Astrocyte (in vitro differentiated cells and primary cell): ENCODE measurements around the gene FRMPD2. TPM values are rescaled to one million over a fixed set of nuclear protein-coding genes. Genes with fewer than 3 reads are reported as not detected.

Experiments
- DNase-seq: peaks from one replicate; pipeline ENCODE4 v3.0.0-alpha.2; 2010; ENCODE audit warnings: low read depth
- FAIRE-seq: peaks from 2 replicates; lab custom pipeline; 2011; peaks lifted over from hg19 to GRCh38; lab: Jason Lieb, UNC
- H2AFZ ChIP-seq: 2 replicates; pipeline ENCODE4 v1.6.0; 2012; ENCODE audit warnings: low read depth, low read length, inconsistent platforms
- H3K27ac ChIP-seq: 2 replicates; pipeline ENCODE4 v1.5.1; 2011; ENCODE audit warnings: low read depth, low read length, inconsistent platforms
- H3K27me3 ChIP-seq: 2 replicates; pipeline ENCODE4 v1.6.0; 2011; ENCODE audit warnings: low read length, inconsistent platforms; ENCODE audit not compliant: insufficient read depth
- H3K36me3 ChIP-seq: 2 replicates; pipeline ENCODE4 v1.5.1; 2011; ENCODE audit warnings: low read length, inconsistent platforms; ENCODE audit not compliant: insufficient read depth
- H3K4me1 ChIP-seq: 2 replicates; pipeline ENCODE4 v1.5.1; 2011; ENCODE audit warnings: low read length, inconsistent platforms; ENCODE audit not compliant: insufficient read depth
- H3K4me2 ChIP-seq: 2 replicates; pipeline ENCODE4 v1.6.0; 2012; ENCODE audit warnings: low read length, inconsistent platforms
- H3K4me3 ChIP-seq: 2 replicates; pipeline ENCODE4 v1.5.1; 2011; ENCODE audit warnings: low read depth, mild to moderate bottlenecking, low read length, inconsistent platforms; ENCODE audit not compliant: insufficient read depth
- H3K79me2 ChIP-seq: 2 replicates; pipeline ENCODE4 v1.6.0; 2012; ENCODE audit warnings: mild to moderate bottlenecking, low read length, inconsistent platforms; ENCODE audit not compliant: insufficient read depth
- H3K9ac ChIP-seq: 2 replicates; pipeline ENCODE4 v1.6.0; 2012; ENCODE audit warnings: mild to moderate bottlenecking, low read length, inconsistent platforms
- H3K9me3 ChIP-seq: 2 replicates; pipeline ENCODE4 v1.5.1; 2012; ENCODE audit warnings: low read depth, mild to moderate bottlenecking, low read length, inconsistent platforms; ENCODE audit not compliant: insufficient read depth
- H4K20me1 ChIP-seq: 2 replicates; pipeline ENCODE4 v1.6.0; 2012; ENCODE audit warnings: low read length, inconsistent platforms; ENCODE audit not compliant: insufficient read depth
- H3K27ac Mint-ChIP-seq: one replicate; pipeline ENCODE4 v1.8.0; 2021; ENCODE audit warnings: mild to moderate bottlenecking, mixed read lengths; ENCODE audit not compliant: unreplicated experiment
- H3K27me3 Mint-ChIP-seq: one replicate; pipeline ENCODE4 v1.8.0; 2021; ENCODE audit warnings: low read depth, mixed read lengths; ENCODE audit not compliant: unreplicated experiment
- H3K36me3 Mint-ChIP-seq: one replicate; pipeline ENCODE4 v1.8.0; 2021; ENCODE audit warnings: low read depth, mixed read lengths; ENCODE audit not compliant: unreplicated experiment
- H3K4me1 Mint-ChIP-seq: one replicate; pipeline ENCODE4 v1.8.0; 2021; ENCODE audit warnings: low read depth, mixed read lengths; ENCODE audit not compliant: unreplicated experiment
- H3K4me3 Mint-ChIP-seq: one replicate; pipeline ENCODE4 v1.8.0; 2021; ENCODE audit warnings: mild to moderate bottlenecking, moderate library complexity, mixed read lengths; ENCODE audit not compliant: unreplicated experiment
- H3K9me3 Mint-ChIP-seq: one replicate; pipeline ENCODE4 v1.8.0; 2021; ENCODE audit warnings: mild to moderate bottlenecking, mixed read lengths; ENCODE audit not compliant: unreplicated experiment
- EZH2 ChIP-seq: IDR thresholded peaks from 2 replicates; pipeline ENCODE4 v1.6.1; 2012; ENCODE audit warnings: mild to moderate bottlenecking, low read length, inconsistent platforms; ENCODE audit not compliant: insufficient read depth
- total RNA-seq: library from RNA; stranded (reverse); gene quantifications from 2 replicates; pipeline ENCODE4 v1.2.1, GENCODE V29; 2021
- TF ChIP-seq, protein P1 (sequence below): IDR thresholded peaks from 2 replicates; pipeline ENCODE4 v1.5.1; 2011; ENCODE audit warnings: low read depth, mild to moderate bottlenecking, inconsistent platforms, low read length, moderate library complexity; ENCODE audit not compliant: insufficient read depth

FRMPD2 gene
- total RNA-seq, 1 donor from 2014 or later, result 0.39 TPM

- H3K4me1 ChIP-seq, result peaks cover 3% of the 10 kb centered on the region
- H3K36me3 ChIP-seq, result no peaks in the 10 kb centered on the region
- Mint-ChIP-seq H3K9me3 (no peaks in the 10 kb centered on the region), H3K4me3 (no peak overlapping the region), H3K4me1 (peaks cover 3% of the 10 kb centered on the region), H3K36me3 (no peaks in the 10 kb centered on the region), H3K27me3 (no peaks in the 10 kb centered on the region), H3K27ac (no peak overlapping the region)
- no peaks in the 10 kb centered on the region for H3K9me3 ChIP-seq
- H3K27ac ChIP-seq, result no peak overlapping the region
- no peak overlapping the region for H2AFZ ChIP-seq
- H3K4me2 ChIP-seq, result peak overlapping the region; percentile 6
- no peak overlapping the region for H3K4me3 ChIP-seq
- FAIRE-seq (no peak), DNase-seq (peak; percentile 20)
- H3K9ac ChIP-seq, result no peak overlapping the region
- H3K79me2 ChIP-seq, result peaks cover 97% of the 10 kb centered on the region
- H3K27me3 ChIP-seq, result no peaks in the 10 kb centered on the region
- peaks cover 90% of the 10 kb centered on the region for H4K20me1 ChIP-seq
- no peak for TF ChIP-seq EZH2
- TF ChIP-seq, protein P1, sequence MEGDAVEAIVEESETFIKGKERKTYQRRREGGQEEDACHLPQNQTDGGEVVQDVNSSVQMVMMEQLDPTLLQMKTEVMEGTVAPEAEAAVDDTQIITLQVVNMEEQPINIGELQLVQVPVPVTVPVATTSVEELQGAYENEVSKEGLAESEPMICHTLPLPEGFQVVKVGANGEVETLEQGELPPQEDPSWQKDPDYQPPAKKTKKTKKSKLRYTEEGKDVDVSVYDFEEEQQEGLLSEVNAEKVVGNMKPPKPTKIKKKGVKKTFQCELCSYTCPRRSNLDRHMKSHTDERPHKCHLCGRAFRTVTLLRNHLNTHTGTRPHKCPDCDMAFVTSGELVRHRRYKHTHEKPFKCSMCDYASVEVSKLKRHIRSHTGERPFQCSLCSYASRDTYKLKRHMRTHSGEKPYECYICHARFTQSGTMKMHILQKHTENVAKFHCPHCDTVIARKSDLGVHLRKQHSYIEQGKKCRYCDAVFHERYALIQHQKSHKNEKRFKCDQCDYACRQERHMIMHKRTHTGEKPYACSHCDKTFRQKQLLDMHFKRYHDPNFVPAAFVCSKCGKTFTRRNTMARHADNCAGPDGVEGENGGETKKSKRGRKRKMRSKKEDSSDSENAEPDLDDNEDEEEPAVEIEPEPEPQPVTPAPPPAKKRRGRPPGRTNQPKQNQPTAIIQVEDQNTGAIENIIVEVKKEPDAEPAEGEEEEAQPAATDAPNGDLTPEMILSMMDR, result no peak
These were observed 43.0 kb upstream of the FRMPD2 start for GRCh38 chr10:48317321-48317990.

GRCh38 chr10:48316236-48316635 is 41.7 kb upstream of the FRMPD2 start:
- no peak overlapping the region for H3K27ac ChIP-seq
- no peaks in the 10 kb centered on the region for H3K27me3 ChIP-seq
- FAIRE-seq, result no peak
- H3K36me3 ChIP-seq, result no peaks in the 10 kb centered on the region
- no peaks in the 10 kb centered on the region for H3K9me3 ChIP-seq
- Mint-ChIP-seq H3K36me3 (no peaks in the 10 kb centered on the region), H3K27me3 (no peaks in the 10 kb centered on the region), H3K4me3 (no peak overlapping the region), H3K4me1 (no peaks in the 10 kb centered on the region), H3K9me3 (no peaks in the 10 kb centered on the region), H3K27ac (no peak overlapping the region)
- H4K20me1 ChIP-seq, result peaks cover 91% of the 10 kb centered on the region
- no peak overlapping the region for H3K4me2 ChIP-seq
- H3K79me2 ChIP-seq, result peaks cover 99% of the 10 kb centered on the region
- H3K4me1 ChIP-seq, result peaks cover 3% of the 10 kb centered on the region
- no peak overlapping the region for H2AFZ ChIP-seq
- H3K9ac ChIP-seq, result no peak overlapping the region
- no peak for TF ChIP-seq EZH2
- TF ChIP-seq, protein P1, result no peak
- H3K4me3 ChIP-seq, result no peak overlapping the region
- no peak for DNase-seq

DNA sequence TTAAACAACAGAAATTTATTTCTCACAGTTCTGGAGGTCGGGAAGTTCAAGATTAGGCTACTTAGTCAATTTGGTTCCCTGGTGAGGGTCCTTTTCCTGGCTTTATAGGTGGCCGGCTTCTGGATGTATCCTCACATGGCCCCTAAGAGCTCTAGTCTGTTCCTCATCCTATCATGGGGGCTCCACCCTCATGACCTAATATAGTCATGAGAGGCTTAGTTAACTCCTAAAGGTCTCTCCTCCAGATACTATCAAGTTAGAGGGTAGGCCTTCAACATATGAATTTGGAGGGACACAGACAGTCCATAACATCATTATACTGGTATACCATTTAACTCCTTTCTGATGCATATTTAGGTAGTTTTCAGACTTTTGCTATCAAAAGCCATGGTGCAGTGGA is 39.6 kb upstream of the FRMPD2 start:
- Mint-ChIP-seq H3K4me3 (no peak overlapping the region), H3K27me3 (no peaks in the 10 kb centered on the region), H3K36me3 (no peaks in the 10 kb centered on the region), H3K4me1 (peaks cover 8% of the 10 kb centered on the region), H3K27ac (no peak overlapping the region), H3K9me3 (no peaks in the 10 kb centered on the region)
- Histone ChIP-seq H3K4me1 (peaks cover 13% of the 10 kb centered on the region), H3K79me2 (peaks cover 100% of the 10 kb centered on the region), H2AFZ (no peak overlapping the region), H3K9ac (no peak overlapping the region), H3K4me3 (no peak overlapping the region), H3K27me3 (no peaks in the 10 kb centered on the region), H4K20me1 (peaks cover 92% of the 10 kb centered on the region), H3K36me3 (no peaks in the 10 kb centered on the region), H3K9me3 (no peaks in the 10 kb centered on the region), H3K27ac (no peak overlapping the region), H3K4me2 (no peak overlapping the region)
- FAIRE-seq, result no peak
- TF ChIP-seq, protein P1, result no peak
- no peak for TF ChIP-seq EZH2
- DNase-seq, result no peak
